ENCODE data around the gene DBN1. TPM values are rescaled to one million over a fixed set of nuclear protein-coding genes. Genes with fewer than 3 reads are reported as not detected.

DBN1 gene
- total RNA-seq, 1 experiment from 2014 or later = 195 TPM

DNA sequence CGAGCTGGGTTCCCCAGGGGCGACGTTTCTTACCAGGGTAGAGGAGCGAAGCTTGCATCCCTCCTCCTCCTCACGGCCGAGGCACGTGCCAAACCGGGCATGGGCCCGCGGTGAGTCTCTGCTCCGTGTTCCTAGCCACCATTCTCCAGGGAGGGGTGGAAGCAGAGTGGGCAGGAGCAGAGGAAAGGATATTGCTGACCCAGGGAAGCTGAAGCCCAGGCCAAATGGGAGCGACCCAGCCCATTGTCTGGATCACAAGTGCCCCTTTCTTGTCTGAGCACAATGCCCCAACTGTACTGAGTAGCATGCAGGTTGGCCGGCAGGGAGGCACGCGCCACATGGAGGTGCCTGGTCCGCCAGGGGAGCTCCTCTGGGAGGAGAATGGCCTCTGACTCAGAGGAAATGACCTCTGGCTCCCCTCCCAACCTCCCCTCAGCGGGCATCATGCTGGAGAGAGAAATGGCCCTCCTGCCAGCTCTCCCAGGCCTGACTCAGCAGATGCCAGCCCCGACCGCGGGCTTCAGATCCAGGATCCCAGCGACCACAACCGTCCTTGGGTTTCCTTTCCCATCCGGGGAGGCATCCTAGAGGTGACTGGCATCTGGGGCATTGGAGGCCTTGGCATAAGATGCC, 25.7 kb downstream of the DBN1 start:
- Histone ChIP-seq H3K9me3 (ENCODE audit: control insufficient read depth, insufficient read depth, low read depth, low read length) (no peaks in the 10 kb centered on the region), H3K4me1 (ENCODE audit: control insufficient read depth, insufficient read depth, low read length) (peaks cover 61% of the 10 kb centered on the region), H3K36me3 (ENCODE audit: control insufficient read depth, insufficient read depth, low read length) (no peaks in the 10 kb centered on the region; the same call in 1 of the 2 replicates), H3K27me3 (ENCODE audit: control insufficient read depth, insufficient read depth, low read length) (no peaks in the 10 kb centered on the region), H3K4me3 (ENCODE audit: low read depth in 2 of 2, low read length in 2 of 2) (peak overlapping the region; percentile 54 to 70), H3K27ac (ENCODE audit: low read length) (peak overlapping the region; percentile 83)
- intact Hi-C loops (cut with micrococcal nuclease; ENCODE audit: unreplicated experiment) = no loop called here
- ChIA-PET POLR2A (interaction anchor here (1.1 to 1.2 kb wide), 2 partner anchors 18 to 21 kb away, joined by 6 to 8 read pairs; partner anchors contain the start of gene GRK6), CTCF (interaction anchor here (1.0 kb wide), 1 partner anchor 78 kb away, joined by 3 read pairs; no protein-coding TSS in a partner anchor)
- DNase-seq (ENCODE audit: low read depth, low spot score) (peak; percentile 72), ATAC-seq (peak; percentile 69)
- TF ChIP-seq TCF7L2 (IDR thresholded peaks at IDR 0.05; ENCODE audit: low read depth, low read length) = no peak
- peak; percentile 69 for TF ChIP-seq POLR2AphosphoS5 (IDR thresholded peaks at IDR 0.05; ENCODE audit: low read depth, low read length)
- TF ChIP-seq SIN3A (IDR thresholded peaks at IDR 0.05; ENCODE audit: borderline replicate concordance, insufficient read depth, low read depth, low read length) = peak; percentile 79; the same call in 1 of the 2 replicates
- TF ChIP-seq, protein P1, sequence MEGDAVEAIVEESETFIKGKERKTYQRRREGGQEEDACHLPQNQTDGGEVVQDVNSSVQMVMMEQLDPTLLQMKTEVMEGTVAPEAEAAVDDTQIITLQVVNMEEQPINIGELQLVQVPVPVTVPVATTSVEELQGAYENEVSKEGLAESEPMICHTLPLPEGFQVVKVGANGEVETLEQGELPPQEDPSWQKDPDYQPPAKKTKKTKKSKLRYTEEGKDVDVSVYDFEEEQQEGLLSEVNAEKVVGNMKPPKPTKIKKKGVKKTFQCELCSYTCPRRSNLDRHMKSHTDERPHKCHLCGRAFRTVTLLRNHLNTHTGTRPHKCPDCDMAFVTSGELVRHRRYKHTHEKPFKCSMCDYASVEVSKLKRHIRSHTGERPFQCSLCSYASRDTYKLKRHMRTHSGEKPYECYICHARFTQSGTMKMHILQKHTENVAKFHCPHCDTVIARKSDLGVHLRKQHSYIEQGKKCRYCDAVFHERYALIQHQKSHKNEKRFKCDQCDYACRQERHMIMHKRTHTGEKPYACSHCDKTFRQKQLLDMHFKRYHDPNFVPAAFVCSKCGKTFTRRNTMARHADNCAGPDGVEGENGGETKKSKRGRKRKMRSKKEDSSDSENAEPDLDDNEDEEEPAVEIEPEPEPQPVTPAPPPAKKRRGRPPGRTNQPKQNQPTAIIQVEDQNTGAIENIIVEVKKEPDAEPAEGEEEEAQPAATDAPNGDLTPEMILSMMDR (IDR thresholded peaks at IDR 0.05) = no peak
- in situ Hi-C loops (cut with HindIII; ENCODE audit: low pct_unique_long_range_greater_than_20kb, low sequenced_read_pairs) = no loop called here
- BruUV-seq (replicated peaks) = no TSS peak

DNA sequence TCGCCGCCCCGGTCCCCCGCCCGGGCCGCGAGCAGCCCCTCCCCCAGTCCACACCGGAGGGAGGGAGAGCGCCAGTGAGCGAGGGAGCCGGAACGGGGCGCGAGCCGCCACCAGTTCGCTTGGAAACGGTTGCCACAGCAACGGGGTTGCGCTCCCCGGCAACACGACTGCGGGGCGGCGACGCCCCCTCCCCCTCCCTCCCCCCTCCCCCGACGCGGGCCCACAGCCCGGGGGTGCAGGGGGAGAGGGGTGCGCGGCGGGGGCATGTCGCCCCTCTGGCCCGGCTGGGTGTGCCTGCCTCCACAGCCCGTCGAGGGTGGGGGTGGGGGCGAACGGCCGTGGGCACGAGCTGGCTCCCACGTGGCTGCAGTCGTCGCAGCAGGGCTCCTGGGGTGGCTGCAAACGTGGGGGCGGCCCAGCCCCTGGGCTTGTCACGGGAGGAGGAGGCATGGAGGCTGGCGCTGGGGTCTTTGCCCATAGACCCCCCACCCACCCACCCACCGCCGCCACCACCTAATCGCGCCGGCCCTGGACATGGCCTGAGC, 26.3 kb downstream of the DBN1 start:
- H3K27ac ChIP-seq (ENCODE audit: low read length) = peak overlapping the region; percentile 83
- DNase-seq (ENCODE audit: low read depth, low spot score) (no peak), ATAC-seq (peak; percentile 43)
- TF ChIP-seq SIN3A (IDR thresholded peaks at IDR 0.05; ENCODE audit: borderline replicate concordance, insufficient read depth, low read depth, low read length) (no peak), POLR2AphosphoS5 (IDR thresholded peaks at IDR 0.05; ENCODE audit: low read depth, low read length) (no peak), TCF7L2 (IDR thresholded peaks at IDR 0.05; ENCODE audit: low read depth, low read length) (no peak)
- TF ChIP-seq, protein P2, sequence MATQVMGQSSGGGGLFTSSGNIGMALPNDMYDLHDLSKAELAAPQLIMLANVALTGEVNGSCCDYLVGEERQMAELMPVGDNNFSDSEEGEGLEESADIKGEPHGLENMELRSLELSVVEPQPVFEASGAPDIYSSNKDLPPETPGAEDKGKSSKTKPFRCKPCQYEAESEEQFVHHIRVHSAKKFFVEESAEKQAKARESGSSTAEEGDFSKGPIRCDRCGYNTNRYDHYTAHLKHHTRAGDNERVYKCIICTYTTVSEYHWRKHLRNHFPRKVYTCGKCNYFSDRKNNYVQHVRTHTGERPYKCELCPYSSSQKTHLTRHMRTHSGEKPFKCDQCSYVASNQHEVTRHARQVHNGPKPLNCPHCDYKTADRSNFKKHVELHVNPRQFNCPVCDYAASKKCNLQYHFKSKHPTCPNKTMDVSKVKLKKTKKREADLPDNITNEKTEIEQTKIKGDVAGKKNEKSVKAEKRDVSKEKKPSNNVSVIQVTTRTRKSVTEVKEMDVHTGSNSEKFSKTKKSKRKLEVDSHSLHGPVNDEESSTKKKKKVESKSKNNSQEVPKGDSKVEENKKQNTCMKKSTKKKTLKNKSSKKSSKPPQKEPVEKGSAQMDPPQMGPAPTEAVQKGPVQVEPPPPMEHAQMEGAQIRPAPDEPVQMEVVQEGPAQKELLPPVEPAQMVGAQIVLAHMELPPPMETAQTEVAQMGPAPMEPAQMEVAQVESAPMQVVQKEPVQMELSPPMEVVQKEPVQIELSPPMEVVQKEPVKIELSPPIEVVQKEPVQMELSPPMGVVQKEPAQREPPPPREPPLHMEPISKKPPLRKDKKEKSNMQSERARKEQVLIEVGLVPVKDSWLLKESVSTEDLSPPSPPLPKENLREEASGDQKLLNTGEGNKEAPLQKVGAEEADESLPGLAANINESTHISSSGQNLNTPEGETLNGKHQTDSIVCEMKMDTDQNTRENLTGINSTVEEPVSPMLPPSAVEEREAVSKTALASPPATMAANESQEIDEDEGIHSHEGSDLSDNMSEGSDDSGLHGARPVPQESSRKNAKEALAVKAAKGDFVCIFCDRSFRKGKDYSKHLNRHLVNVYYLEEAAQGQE (IDR thresholded peaks at IDR 0.05; ENCODE audit: insufficient read depth in 1 of 2, low read depth in 2 of 2, low read length in 1 of 2) = no peak
- TF ChIP-seq, protein P1 (IDR thresholded peaks at IDR 0.05) = no peak
- intact Hi-C loops (cut with micrococcal nuclease; ENCODE audit: unreplicated experiment) = no loop called here
- no peaks in the 10 kb centered on the region for H3K27me3 ChIP-seq (ENCODE audit: control insufficient read depth, insufficient read depth, low read length)
- ChIA-PET POLR2A (interaction anchor here (0.7 to 1.2 kb wide), 3 partner anchors 18 to 25 kb away, joined by 4 to 8 read pairs (median 6); partner anchors contain the start of gene GRK6), CTCF (interaction anchor here (0.7 to 1.0 kb wide), 2 partner anchors 77 to 78 kb away, joined by 3 read pairs; no protein-coding TSS in a partner anchor)
- peak overlapping the region; percentile 54 to 70 for H3K4me3 ChIP-seq (ENCODE audit: low read depth in 2 of 2, low read length in 2 of 2)
- H3K9me3 ChIP-seq (ENCODE audit: control insufficient read depth, insufficient read depth, low read depth, low read length) = no peaks in the 10 kb centered on the region
- no peaks in the 10 kb centered on the region; the same call in 1 of the 2 replicates for H3K36me3 ChIP-seq (ENCODE audit: control insufficient read depth, insufficient read depth, low read length)
- in situ Hi-C loops (cut with HindIII; ENCODE audit: low pct_unique_long_range_greater_than_20kb, low sequenced_read_pairs) = no loop called here
- peaks cover 55% of the 10 kb centered on the region for H3K4me1 ChIP-seq (ENCODE audit: control insufficient read depth, insufficient read depth, low read length)
- BruUV-seq (replicated peaks) = no TSS peak
